HG02763 (cell line): ENCODE measurements around the gene RBFOX2.

Experiments used
- ATAC-seq: cut with Tn5 transposase; IDR thresholded peaks from one replicate; pipeline ENCODE4 v1.9.1; 2021; ENCODE audit warnings: mild to moderate bottlenecking, moderate library complexity; ENCODE audit not compliant: unreplicated experiment

RBFOX2 gene

GRCh38 chr22:35947794-35948425 is 80.7 kb downstream of the RBFOX2 start:
- no peak for ATAC-seq

- ATAC-seq, result no peak
Observed at GRCh38 chr22:35944458-35944857, 84.2 kb downstream of the RBFOX2 start.

GRCh38 chr22:35940166-35940565 is 88.5 kb downstream of the RBFOX2 start:
- no peak for ATAC-seq

GRCh38 chr22:35938226-35938625 is 90.4 kb downstream of the RBFOX2 start:
- ATAC-seq, result no peak

- no peak for ATAC-seq
Observed at GRCh38 chr22:35930933-35931332, 97.7 kb downstream of the RBFOX2 start.

- ATAC-seq, result no peak
Observed at GRCh38 chr22:35928285-35928798, 100.3 kb downstream of the RBFOX2 start.

- no peak for ATAC-seq
Observed at GRCh38 chr22:35923026-35923425, 105.6 kb downstream of the RBFOX2 start.

GRCh38 chr22:35921777-35922176 is 106.8 kb downstream of the RBFOX2 start:
- no peak for ATAC-seq

- no peak for ATAC-seq
Observed at GRCh38 chr22:35921044-35921443, 107.6 kb downstream of the RBFOX2 start.

- ATAC-seq, result no peak
Observed at GRCh38 chr22:35919002-35919542, 109.6 kb downstream of the RBFOX2 start.

GRCh38 chr22:35918456-35918855 is 110.2 kb downstream of the RBFOX2 start:
- no peak for ATAC-seq

GRCh38 chr22:35917651-35918050 is 111.0 kb downstream of the RBFOX2 start:
- ATAC-seq, result no peak

- no peak for ATAC-seq
Observed at GRCh38 chr22:35915477-35916013, 113.1 kb downstream of the RBFOX2 start.

- no peak for ATAC-seq
Observed at GRCh38 chr22:35914665-35915476, 113.8 kb downstream of the RBFOX2 start.

- no peak for ATAC-seq
Observed at GRCh38 chr22:35914357-35914664, 114.3 kb downstream of the RBFOX2 start.

- ATAC-seq, result no peak
Observed at GRCh38 chr22:35913925-35914324, 114.7 kb downstream of the RBFOX2 start.

GRCh38 chr22:35912658-35913057 is 116.0 kb downstream of the RBFOX2 start:
- no peak for ATAC-seq

GRCh38 chr22:35911877-35912276 is 116.7 kb downstream of the RBFOX2 start:
- no peak for ATAC-seq

- ATAC-seq, result no peak
Observed at GRCh38 chr22:35910926-35911325, 117.7 kb downstream of the RBFOX2 start.

- ATAC-seq, result no peak
Observed at GRCh38 chr22:35910003-35910769, 118.4 kb downstream of the RBFOX2 start.

GRCh38 chr22:35905894-35906293 is 122.7 kb downstream of the RBFOX2 start:
- no peak for ATAC-seq
